Body of pancreas (tissue), 4 donors: ENCODE measurements around the gene CLDN15. TPM values are rescaled to one million over a fixed set of nuclear protein-coding genes. Genes with fewer than 3 reads are reported as not detected.

Source experiments
- ATAC-seq: fragments of 150-250 bp; one replicate; pipeline ENCODE4 v1.9.1; 2016
- DNase-seq, 4 donors: peaks; one replicate each; pipeline ENCODE4 v3.0.0-alpha.2; 2019
- H3K27ac ChIP-seq, 4 donors: fragments of 200-600 bp; sonication (generic); 1 replicate in 3 of 4; 2 replicates in 1 of 4; pipeline versions ENCODE4 v1.5.1 to v1.6.1; 2016 to 2019; ENCODE audit warnings: mild to moderate bottlenecking in 1 of 4, mixed read lengths in 1 of 4, moderate library complexity in 1 of 4
- H3K27me3 ChIP-seq, 2 donors: fragments of 200-600 bp; sonication (generic); one replicate each; pipeline ENCODE4 v1.6.0; 2016; ENCODE audit warnings: mild to moderate bottlenecking in 1 of 2
- H3K36me3 ChIP-seq, 2 donors: fragments of 200-600 bp; sonication (generic); replicated peaks in 1 of 2; 2 replicates each; pipeline ENCODE4 v1.5.1; 2016; ENCODE audit warnings: low read depth in 2 of 2; ENCODE audit not compliant: insufficient read depth in 1 of 2
- H3K4me1 ChIP-seq: fragments of 200-600 bp; sonication (generic); one replicate; pipeline ENCODE4 v1.6.0; 2016
- H3K4me3 ChIP-seq, 2 donors: fragments of 200-600 bp; sonication (generic); 1 replicate in 1 of 2; 2 replicates in 1 of 2; pipeline ENCODE4 v1.5.1; 2016 to 2019
- H3K9me3 ChIP-seq, 3 donors: fragments of 200-600 bp; sonication (generic); 1 replicate in 2 of 3; 2 replicates in 1 of 3; pipeline ENCODE4 v1.5.1; 2016
- POLR2A ChIP-seq, 3 donors: fragments of 450-650 bp; IDR thresholded peaks; one replicate each; pipeline ENCODE4 v1.6.1; 2016; ENCODE audit warnings: antibody characterized with exemption in 3 of 3, mild to moderate bottlenecking in 2 of 3
- WGBS, 2 donors: methylation state at CpG; one replicate each; pipeline ENCODE4 v1.1.5; 2017; 5-methylcytosine and 5-hydroxymethylcytosine counted together
- intact Hi-C: fragments of 100-400 bp; cut with DNase I; formaldehyde crosslinking; loops from one replicate; pipeline ENCODE4 v1.15.1; 2023
- total RNA-seq, 2 donors: library from RNA; depleted of rRNA; stranded (reverse); fragments of >200 nt; gene quantifications; one replicate each; pipeline ENCODE4 v1.1.0, GENCODE V29; 2016
- TF ChIP-seq, protein P1 (sequence below), 7 experiments: fragments of 450-650 bp in 4 of 7; fragments of 200-600 bp in 3 of 7; sonication (generic) in 3 of 7; IDR thresholded peaks; one replicate each; pipeline ENCODE4 v1.5.1; 2016 to 2019; ENCODE audit warnings: antibody characterized with exemption in 7 of 7

Gene CLDN15
- total RNA-seq, 2 donors from 2014 or later = 7.3 to 22.1 TPM

DNA sequence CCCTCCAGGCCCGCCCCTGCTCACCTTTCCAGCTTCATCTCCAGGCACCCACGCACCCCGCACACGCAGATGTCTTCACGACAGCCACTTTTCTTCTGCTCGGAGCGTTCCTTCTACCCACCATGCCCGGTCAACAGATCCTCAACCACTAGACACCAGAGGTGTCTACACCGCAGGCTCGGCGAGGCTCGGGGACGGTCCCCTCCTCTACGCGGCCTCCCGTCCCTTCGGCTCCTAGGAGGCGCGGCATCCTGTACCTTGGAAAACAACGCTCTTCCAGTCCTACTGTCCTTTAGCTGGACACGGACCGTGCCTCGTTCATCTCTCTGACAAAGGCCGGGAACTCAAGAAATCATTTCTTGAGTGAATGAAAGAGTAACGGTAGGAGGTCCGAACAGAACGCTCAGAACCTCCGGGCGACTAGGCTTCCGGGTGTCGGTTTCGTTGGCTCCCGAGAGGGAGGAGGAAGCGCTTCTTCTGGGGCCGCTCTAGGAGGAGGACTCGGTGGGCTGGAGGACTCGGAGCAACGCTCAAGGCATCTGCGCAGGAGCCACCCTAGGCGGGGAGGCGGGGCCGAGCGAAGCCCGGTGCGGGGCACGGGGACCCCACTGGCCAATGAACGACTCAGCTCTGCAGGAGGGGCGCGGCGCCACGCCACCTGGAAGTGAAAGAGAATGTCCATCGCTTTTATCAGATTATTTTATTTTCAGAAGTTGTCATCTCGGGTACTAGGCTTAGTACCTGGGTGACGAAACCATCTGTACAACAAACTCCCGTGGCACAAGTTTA lies 14.5 kb upstream of the CLDN15 start:
- H3K27ac ChIP-seq = peak overlapping the region; percentile 42 to 85 (median 72)
- H3K4me3 ChIP-seq = peak overlapping the region; percentile 73 to 93
- ATAC-seq (peak; percentile 100), DNase-seq (peak; percentile 98 to 99 (median 98))
- 0 to 1% methylated on average over 33 to 55 of the region's 55 CpGs for WGBS, 2 donors
- H3K9me3 ChIP-seq = no peaks in the 10 kb centered on the region
- peaks cover 24% of the 10 kb centered on the region for H3K4me1 ChIP-seq
- H3K27me3 ChIP-seq = no peaks in the 10 kb centered on the region
- intact Hi-C loops = no loop called here
- H3K36me3 ChIP-seq = no peaks in the 10 kb centered on the region
- TF ChIP-seq POLR2A (IDR thresholded peaks at IDR 0.05) = peak in 2 of 3 donors; percentile 68 to 75
- TF ChIP-seq, protein P1, sequence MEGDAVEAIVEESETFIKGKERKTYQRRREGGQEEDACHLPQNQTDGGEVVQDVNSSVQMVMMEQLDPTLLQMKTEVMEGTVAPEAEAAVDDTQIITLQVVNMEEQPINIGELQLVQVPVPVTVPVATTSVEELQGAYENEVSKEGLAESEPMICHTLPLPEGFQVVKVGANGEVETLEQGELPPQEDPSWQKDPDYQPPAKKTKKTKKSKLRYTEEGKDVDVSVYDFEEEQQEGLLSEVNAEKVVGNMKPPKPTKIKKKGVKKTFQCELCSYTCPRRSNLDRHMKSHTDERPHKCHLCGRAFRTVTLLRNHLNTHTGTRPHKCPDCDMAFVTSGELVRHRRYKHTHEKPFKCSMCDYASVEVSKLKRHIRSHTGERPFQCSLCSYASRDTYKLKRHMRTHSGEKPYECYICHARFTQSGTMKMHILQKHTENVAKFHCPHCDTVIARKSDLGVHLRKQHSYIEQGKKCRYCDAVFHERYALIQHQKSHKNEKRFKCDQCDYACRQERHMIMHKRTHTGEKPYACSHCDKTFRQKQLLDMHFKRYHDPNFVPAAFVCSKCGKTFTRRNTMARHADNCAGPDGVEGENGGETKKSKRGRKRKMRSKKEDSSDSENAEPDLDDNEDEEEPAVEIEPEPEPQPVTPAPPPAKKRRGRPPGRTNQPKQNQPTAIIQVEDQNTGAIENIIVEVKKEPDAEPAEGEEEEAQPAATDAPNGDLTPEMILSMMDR (IDR thresholded peaks at IDR 0.05) = no peak

DNA sequence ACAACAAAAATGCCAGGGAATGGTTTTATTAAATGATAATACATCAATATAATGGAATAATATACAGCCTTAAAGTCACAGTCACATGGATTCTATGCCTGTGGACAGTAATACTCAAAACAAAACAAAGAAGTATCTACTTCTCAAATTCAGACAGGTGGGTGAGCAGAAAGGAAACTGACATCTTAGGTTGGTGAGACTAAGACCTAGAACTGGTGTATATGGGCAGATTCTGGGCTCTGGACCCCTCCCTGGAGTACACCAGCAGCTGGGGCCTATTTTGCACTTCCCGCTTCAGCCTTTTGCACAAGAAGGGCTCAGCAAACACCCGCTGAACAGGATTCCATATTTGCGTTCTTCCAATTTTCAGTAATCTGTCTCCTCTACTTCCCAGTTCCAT lies 12.7 kb upstream of the CLDN15 start:
- 87 to 88% methylated on average over 3 of the region's 3 CpGs for WGBS, 2 donors
- ATAC-seq (no peak), DNase-seq (no peak)
- H3K36me3 ChIP-seq = no peaks in the 10 kb centered on the region
- no peaks in the 10 kb centered on the region for H3K27me3 ChIP-seq
- TF ChIP-seq, protein P1 (IDR thresholded peaks at IDR 0.05) = no peak
- no peak for TF ChIP-seq POLR2A (IDR thresholded peaks at IDR 0.05)
- H3K9me3 ChIP-seq = no peaks in the 10 kb centered on the region
- intact Hi-C loops = no loop called here
- H3K27ac ChIP-seq = no peak overlapping the region
- peaks cover 34% of the 10 kb centered on the region for H3K4me1 ChIP-seq
- no peak overlapping the region for H3K4me3 ChIP-seq

DNA sequence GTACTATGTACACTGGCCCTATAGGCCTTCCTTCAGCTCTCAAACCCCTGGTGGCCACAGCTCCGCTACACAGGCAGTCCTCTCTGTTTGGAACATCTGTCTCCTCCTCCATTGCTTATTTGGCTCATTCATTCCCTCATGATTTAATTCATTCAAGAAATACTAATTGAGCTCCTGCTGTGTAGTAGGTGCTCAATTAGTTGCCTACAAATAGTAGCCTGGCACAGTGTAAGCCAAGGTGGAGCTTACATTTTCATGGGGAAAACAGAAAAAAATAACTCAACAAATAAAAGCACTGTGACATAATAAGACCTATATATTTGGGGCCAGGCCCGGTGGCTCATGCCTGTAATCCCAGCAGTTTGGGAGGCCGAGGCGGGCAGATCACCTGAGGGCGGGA lies 10.7 kb upstream of the CLDN15 start:
- Histone ChIP-seq H3K4me3 (no peak overlapping the region), H3K27me3 (no peaks in the 10 kb centered on the region), H3K4me1 (peaks cover 45% of the 10 kb centered on the region), H3K27ac (no peak overlapping the region), H3K36me3 (no peaks in the 10 kb centered on the region), H3K9me3 (no peaks in the 10 kb centered on the region)
- no peak for ATAC-seq
- TF ChIP-seq, protein P1 (IDR thresholded peaks at IDR 0.05) = no peak
- no peak for TF ChIP-seq POLR2A (IDR thresholded peaks at IDR 0.05)
- intact Hi-C loops = no loop called here
- DNase-seq = no peak
- WGBS, 2 donors = 93 to 100% methylated on average over 5 of the region's 5 CpGs

DNA sequence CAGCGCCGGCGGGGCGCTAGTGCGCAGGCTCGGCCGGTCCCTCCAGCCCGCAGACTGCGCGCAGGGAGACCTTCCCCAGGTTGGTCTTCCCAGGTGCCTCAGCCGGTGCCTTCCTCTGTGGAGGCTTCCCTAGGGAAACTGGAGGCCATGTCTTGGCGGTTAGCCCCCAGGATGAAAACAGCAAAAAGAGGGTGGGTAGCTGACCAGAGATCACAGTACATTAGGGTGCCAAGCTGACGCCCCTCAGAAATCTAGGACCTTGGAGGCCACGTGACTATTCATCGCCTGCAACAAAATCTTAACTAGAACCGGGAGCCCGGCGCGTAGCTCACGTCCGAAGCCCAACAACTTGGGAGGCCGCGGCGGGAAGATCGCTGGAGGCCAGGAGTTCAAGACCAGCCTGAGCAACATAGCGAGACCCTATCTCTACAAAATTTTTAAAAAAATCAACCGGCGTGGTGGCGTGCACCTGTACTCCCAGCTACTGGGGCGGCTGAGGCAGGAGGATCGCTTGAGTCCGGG lies 7.6 kb upstream of the CLDN15 start:
- H3K4me3 ChIP-seq = peak overlapping the region; percentile 59 to 90
- intact Hi-C loops = no loop called here
- 29 to 91% methylated on average over 7 to 32 of the region's 32 CpGs for WGBS, 2 donors
- peak in 2 of 3 donors; percentile 2 to 41 for TF ChIP-seq POLR2A (IDR thresholded peaks at IDR 0.05)
- TF ChIP-seq, protein P1 (IDR thresholded peaks at IDR 0.05) = no peak
- no peaks in the 10 kb centered on the region for H3K36me3 ChIP-seq
- no peak for ATAC-seq
- no peak for DNase-seq
- peak overlapping the region; percentile 91 to 95 (median 94) for H3K27ac ChIP-seq
- no peaks in the 10 kb centered on the region for H3K9me3 ChIP-seq
- peaks cover 34% of the 10 kb centered on the region for H3K4me1 ChIP-seq
- H3K27me3 ChIP-seq = no peaks in the 10 kb centered on the region
